Measurements from ENCODE around the gene MOGAT2. TPM values are rescaled to one million over a fixed set of nuclear protein-coding genes. Genes with fewer than 3 reads are reported as not detected.
"Not testable (repeated sequence)": the region's sequence is repeated elsewhere in the genome, so short reads cannot be mapped to it uniquely, and the experiment has no call there.

Gene MOGAT2
- polyA plus RNA-seq, 3 donors, result 1.0 to 1.5 (median 1.0) TPM

DNA sequence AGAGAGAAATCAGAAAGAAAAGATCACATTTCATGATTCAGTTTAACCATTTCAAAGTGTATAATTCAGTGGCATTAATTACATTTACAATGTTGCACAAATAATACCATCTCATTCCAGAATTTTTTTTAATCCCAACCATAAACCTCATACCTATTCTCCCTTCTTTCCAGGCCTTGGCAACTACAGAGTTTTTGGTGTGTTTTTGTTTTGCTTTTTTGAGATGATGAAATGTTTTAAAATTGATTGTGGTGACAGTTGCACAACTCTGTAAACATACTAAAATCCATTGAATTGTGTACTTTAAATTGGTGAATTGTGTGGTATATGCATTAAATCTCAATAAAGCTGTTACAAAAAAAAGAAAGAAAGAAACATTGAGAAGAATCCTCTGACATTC is 37.3 kb downstream of the MOGAT2 start:
- DNase-seq, result not testable (repeated sequence)

DNA sequence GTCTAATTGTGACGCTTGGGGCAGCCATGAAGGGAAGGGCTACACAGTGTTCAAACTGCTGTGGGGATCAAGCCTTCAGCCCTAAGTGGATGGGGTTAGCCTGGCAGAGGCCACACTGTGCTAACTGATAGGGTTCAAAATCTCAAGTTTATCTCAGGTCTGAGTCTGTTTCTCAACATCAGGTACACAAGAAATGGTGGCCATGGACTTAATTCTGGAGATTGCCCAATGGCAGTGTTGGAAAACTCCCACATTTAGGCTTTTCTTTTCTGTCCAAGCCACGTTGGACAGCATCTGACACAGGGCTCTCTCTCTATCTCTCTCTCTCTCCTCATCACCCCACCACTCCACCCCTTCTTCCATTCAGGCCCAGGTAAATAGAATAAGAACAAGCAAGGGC is 40.0 kb downstream of the MOGAT2 start:
- no peak for DNase-seq

DNA sequence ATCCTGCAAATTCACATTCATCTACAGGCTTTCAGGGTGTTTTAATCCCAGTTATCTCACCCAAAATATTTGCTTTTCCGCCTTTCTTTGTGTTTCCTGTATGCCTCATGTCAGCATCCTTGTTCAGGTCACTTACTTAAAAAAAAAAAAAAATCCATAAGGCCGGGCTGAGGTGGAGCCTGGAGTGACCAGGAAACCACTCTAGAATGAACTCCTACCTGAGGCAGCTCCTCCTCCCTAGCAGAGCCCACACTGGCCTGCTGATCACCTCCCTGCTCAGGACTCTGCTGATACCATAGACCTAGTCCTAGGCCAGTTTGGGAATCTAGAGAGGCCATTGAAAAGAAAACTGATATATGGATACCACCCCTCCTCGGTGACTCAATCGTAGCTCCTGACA is 42.2 kb downstream of the MOGAT2 start:
- no peak for DNase-seq

DNA sequence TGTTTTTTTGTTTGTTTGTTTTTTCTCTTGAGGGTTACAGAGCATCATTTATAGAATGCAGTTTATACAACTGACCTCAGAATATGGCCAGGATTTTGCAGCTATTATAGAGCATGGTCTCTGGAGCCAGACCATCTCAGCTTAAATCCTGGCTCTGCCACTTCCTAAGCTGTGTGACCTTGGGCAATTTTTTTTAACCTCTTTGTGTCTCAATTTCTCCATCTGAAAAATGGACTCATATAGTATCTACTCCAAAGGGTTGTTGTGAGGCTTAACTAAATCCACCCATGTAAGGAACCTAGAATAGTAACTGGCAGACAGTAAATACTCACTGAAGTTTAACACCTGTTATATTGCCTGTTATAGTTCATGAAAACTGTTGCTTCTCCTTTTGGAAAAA is 42.6 kb downstream of the MOGAT2 start:
- no peak for DNase-seq

DNA sequence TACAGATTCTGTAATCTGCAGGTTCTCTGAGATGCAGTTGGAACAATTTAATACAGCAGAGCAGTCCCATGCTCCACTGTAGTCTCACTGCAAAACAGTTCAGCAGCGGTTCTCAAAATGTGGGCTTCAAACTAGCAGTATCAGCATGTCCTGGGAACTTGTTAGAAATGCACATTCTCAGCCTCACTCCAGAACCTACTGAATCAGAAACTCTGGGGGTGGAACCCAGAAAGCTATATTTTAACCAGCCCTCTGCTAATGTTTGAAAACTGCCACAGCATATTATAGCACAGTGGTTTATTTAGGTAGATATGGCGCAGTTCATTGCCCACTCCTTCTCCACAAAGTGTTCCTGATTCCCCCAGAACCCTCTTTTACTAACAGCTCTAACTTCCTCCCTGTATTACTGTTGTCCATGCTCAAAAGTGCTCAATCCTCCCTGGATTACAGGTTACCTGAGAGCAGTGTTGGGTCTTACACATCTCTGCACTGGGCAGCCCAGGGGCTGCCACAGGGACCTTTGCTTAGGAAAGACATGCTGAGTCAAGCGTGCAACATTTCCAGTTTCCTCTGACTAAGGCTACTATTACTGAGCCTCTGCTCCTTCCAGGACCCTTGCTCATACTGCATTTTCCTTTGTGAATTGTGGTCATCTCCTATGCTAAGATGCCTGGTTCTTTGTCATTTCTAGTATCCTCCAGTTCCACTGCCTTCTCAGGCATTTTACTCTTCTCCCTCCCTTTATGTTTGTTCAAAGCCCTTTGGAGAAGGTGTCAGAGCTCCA is 43.3 kb downstream of the MOGAT2 start:
- DNase-seq, result no peak

DNA sequence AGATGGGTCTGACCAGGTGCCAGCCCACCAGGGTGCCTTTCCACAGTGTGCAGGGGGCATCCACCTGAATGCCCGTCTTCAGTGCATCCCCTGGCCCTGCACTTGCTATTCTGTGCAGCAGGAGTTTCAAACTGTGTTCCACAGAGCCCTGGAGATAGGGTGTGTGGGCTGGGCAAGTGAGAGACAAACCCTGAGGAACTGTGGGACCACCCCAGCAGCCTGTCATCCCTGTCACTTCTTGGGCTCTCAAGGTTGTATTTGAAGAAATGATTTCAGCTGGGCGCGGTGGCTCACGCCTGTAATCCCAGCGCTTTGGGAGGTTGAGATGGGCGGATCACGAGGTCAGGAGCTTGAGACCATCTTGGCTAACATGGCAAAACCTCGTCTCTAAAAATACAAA is 44.5 kb downstream of the MOGAT2 start:
- no peak for DNase-seq

DNA sequence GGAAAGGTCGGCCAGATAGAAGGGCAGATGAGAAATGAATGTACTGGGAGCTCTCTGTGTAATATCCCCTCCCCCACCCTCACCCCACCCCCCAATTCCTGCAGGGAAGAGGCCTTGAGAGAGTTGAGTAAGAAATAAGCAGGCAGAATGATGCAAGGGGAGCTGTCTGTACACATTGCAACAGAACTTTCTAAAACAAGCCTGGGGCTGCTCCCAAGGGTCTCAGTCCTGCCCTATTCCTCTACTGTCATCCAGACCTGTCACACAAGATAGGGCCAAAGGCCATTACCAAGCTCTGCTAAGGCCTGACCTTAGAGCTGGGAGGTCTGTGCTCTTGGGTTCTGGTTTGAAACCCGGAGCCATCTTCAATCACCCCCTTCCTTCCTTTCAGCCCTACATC is 45.2 kb downstream of the MOGAT2 start:
- no peak for DNase-seq

DNA sequence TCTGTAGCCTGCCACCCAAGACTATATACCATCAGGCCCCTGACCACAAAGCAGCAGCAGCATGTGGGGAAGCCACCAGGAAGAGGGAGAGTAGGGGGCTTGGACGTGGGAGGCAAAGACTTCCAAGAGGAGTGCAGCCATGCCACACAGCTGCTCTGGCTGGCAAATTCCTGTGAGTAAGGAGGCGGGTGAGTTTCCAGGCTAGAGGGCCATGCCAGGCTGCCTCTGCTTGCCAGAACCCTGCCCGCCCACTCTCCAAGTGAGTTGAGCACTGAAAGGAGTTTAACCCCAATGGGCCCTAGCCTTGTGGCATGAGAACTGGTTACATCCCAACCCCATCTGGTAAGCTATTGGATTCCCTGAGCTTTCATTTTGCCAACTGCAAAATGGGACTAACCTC is 46.2 kb downstream of the MOGAT2 start:
- no peak for DNase-seq

DNA sequence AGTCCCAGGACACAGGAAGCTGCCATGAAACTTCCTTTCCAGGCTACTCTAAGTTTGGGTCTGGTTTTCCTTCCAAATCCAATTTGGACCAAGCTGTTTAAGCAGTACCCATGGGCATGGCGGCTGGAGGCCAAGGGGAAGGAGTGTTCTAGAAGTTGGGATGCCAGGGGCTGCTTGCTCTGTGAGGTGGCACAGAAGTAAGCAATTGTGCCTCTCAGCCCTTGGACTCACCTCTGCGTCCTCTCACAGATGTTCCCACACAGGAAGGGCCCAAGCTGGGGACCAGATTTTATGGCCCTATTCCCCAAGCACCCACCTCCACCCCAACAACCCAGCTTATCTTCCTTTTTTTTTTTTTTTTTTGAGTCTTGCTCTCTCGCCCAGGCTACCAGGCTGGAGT is 47.5 kb downstream of the MOGAT2 start:
- no peak for DNase-seq

DNA sequence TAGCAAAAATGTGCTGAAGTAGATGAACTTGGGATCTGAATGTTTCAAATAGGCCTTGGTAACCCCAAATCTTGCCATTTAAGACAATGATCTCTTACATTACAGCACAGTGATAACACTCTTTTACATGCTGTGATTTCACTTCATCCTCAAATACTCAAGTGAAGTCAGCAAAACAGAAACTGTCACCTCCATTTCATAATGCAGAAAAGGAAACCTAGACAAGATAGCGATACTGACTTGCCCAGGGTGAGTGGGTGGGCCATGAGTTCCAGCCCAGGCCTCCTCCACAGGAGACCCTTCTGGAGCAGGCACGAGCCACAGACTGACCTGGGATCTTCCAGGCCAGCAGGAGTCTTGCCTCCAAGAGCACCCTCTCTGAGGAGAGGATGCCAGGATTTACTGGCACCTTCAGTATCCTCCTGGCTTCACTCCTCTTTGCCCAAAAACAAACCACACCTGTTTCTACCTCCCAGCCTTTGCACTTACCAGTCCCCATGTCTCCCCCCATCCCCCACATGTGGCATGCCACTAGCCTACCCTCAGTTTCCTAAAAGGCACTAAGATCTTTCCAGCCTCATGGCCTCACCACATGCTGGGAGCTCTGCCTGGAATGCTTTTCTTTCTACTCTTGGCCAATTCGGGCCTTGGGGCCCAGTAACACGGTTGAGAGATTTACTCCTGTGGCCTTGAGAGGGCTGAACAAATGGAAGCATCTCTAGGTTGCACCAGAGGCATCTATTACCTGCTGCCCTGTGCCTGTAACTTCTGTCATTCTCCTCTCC is 49.0 kb downstream of the MOGAT2 start:
- DNase-seq, result no peak

DNA sequence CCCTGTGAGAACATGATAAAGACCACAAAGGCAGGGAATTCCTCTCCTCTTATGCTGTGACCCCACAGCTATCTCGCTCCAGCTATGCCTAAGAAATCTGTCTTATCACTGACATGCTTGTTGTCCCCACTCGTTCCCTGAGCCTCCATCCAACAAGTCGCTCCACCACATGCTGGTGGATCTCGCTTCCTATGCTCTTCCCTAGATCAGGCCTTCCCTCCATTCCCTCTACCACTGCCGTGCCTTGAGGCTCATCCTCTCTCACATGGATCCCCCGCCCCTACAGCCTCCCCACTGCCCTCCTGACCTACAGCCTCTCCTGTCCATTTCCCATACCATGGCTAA is 49.6 kb downstream of the MOGAT2 start:
- DNase-seq, result no peak

DNA sequence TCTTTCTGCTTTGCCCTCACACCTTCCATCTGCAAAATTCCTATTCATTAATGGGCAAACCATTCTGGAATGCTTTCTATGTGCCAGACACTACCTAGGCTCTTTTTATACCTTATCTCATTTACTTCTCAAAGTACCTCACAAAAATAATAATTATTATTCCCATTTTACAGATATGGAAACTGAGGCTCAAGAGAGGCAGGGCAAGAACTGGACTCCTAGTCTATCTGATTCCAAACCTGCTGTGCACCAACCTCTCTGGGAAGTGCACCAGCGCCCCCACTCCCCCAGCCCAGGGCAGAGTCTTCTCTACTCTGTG is 50.1 kb downstream of the MOGAT2 start:
- no peak for DNase-seq

DNA sequence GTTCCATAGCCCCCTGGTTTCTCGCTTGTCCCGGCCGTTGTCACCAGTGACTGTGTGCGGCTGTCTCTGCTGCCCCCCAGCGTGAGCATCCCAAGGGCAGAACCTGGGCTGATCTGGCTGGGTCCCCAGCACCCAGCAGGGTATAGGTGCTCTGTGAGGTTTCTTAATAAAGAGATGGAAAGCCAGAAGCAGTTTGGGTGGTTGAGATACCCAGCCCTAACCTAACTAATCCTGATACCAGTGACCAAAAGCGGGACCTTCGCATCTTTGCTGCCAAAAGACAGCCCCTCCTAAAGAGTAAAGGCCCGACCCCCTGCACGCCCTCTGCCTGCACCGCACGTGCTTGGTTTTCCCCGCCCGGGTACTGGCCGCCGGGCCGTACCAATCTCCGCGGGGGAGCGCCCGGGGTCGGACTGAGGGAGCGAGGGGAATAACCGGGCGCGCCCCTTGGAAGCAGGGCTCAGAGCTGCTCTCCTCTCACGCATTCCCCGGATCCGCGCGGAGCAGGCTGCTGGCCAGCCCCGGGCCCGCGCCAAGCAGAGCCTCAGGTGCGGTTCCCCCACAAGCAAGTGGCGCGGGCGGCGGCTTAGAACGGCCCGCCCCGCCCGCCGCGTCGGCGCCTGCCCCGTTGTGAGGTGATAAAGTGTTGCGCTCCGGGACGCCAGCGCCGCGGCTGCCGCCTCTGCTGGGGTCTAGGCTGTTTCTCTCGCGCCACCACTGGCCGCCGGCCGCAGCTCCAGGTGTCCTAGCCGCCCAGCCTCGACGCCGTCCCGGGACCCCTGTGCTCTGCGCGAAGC is 50.7 kb downstream of the MOGAT2 start, which contains the start of gene DGAT2:
Gene DGAT2 (plus strand): TSS at position 667 of the 797 bp plus-strand sequence. CDS start 214 bp downstream, outside the sequence.
- DNase-seq, result peak; percentile 83

DNA sequence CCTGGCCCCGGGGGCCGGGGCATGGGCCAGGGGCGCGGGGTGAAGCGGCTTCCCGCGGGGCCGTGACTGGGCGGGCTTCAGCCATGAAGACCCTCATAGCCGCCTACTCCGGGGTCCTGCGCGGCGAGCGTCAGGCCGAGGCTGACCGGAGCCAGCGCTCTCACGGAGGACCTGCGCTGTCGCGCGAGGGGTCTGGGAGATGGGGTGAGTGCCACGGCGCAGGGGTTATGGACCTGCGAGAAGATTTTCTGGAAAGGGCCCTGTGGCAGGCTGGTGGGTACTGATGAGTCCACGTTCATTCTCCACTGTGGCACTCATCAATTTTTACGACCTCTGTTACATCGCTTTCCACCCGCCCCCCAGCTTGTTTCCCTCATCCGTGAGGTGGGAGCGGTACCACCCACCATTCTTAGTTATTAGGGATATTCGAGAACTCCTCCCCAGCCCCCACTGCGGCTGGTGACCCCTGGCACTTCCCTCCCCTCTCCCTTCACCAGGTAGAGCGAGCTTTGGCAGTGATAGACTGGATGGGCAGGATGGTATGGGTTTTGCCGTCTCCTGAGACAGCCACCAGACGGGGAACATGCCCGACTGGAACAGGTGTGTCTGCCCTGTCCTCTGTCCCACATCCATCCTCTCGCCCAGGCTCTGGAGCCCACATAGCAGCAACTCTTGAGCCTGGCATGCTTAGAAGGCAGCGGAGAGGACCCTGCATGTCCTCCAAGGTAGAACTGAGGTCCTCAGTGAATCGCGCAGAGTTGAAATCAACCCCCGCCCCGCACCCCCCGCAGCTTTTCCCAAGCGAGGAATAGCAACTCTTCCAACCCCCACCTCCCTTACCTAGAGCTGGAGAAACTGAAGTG is 51.5 kb downstream of the MOGAT2 start:
- DNase-seq, result peak; percentile 4

DNA sequence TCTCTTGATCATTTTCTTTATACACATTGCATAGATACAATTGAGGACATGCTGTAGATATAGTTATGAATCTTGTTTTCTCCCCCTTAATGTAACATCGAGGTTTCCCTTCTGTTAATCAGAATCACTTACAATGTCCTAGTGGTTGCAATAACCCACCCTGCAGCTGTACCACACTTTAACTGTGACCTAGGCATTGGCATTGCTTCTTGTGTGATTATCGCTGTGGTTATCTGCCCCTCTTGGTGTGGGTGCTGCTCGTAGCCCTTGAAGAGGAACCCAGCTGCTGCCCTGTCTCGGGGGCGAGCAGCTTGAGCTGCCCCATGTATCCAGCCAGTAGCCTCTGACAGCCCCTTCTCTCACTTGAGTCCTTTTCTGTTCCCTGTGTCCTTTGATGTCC is 52.5 kb downstream of the MOGAT2 start:
- DNase-seq, result no peak

DNA sequence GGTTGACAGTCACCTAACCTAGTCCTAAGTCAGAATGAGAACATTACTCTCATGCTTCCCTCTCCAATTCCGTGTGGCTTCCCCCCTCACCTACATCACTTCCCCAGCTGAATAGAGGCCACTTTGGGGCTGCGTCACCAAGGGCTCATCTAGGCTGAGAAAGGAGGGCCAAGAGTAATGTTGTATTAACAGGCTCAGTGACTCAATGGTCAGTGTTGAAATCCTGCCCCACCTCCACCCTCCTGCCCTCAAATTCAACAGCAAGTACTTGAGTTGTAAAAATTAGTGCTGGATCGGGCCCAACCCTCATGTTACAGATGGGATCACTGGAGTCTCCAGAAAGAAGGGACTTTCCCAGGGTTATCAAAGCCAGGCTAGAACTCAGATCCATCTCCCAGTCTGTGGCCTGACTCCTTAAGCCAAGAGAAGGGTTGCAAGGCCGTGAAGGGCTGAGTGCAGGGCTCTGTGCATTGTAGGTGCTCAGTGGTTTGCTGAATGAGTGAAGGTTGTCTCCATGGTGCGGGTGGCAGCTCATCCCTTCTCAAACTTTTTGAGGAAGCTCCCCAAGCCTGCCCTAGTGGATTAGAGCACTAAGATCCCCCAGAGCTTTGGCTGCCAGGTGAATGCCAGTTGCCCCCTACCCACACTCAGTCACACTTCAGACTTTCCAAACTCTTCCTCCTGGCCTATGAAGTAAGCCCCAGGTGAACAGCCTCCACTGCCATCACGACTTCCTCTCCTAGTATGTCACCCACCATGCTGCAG is 54.2 kb downstream of the MOGAT2 start:
- no peak for DNase-seq

DNA sequence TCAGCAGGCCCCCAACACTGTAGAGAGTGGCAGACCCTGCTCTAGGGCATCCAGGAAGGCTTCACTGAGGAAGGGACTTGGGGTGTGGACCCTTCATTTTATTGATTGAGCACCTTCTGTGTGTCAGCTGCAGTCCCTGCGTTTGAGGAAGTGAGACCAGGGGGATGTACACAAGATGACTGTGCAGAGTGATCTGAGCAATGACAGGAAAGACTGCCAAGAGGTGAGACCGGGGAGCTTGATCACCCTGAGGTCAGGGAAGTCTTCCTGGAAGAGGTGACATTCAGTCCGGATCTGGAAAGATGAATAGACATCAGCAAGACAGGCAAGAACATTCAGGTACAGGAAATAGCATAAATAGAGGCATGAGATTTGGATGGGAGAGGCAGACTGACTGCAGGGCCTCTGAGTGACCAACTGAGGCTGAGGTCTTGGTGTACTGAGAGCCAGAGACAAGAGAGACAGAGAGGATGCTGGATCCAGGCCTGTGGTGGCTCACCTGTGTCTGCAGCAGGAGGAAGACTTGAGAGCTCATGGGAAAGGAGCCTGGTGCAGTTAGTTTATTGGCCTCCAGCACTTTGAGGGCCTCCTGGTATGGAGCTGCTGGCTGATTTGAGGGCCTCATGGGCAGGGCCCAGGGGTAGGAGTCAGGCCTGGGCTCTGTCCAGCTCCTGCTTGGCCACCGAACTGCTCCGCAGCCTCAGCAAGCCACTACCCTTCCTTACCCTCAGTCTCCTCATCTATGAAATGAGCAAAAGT is 56.1 kb downstream of the MOGAT2 start:
- DNase-seq, result no peak

DNA sequence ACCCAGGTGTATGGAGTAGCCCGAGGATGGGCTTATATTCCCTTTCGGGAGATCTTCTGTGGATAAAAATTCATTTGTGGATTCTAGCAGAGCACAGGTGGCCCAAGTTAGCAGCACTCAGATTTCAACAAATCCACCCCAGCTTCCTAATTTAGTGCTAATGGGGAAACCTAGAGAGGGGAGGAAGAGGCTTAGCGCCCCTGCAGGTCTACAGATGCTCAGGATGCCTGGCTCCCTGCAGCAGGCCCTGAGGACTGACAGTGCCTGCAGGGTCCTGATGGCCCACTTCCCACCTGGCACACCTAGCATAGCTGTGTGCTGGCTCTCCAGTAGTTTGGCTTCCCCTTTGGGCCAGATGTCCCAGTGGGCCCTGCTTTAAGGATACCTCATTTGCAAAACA is 57.4 kb downstream of the MOGAT2 start:
- DNase-seq, result no peak

DNA sequence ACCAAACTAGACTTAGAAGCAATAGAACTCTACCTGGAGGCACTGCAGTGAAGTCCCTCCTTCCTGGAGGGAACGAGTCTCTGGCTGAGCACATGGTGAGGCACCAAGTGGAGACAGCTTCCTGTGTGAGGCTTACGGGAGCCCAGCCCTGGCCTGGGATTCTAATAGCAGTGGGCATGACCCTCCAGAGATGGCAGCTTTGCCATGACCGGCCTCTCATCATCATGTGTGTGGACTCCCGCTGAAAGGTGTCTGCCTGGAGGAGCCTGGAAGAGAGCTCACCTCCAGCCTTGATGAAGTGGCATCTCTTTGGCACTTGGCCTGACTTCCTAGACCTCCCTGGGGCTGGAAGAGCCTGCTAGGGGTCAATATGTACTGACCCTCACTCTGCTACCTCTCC is 58.9 kb downstream of the MOGAT2 start:
- DNase-seq, result no peak

DNA sequence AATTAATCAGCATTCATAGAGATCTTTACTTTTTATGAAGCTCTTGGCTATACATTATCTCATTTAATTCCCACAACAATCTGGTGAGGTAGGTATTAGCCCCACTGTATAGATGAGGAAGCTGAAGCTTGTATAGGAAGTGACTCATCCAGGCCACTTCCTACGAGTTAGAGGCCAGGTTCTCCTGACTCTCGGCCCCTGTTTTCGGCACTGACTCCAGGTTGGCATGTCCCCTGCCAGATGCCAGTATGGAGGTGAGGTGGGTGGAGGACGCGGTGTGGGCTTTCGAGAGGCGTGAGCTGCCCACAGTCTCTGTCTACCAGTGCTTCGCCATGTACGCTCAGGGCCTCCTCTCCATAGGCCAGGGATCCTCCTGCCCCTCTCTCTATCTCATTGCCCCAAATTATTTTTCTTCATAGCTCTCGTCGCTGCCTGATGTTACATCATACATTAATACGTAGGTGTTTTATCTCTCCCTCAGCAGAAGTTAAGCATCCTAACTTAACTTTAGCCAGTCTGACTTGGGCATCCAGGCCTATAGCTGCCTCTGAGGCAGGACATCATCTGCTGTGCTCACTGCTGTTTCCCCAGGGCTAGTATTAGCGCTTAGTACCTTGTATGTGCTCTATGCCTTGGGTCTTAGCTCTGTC is 59.9 kb downstream of the MOGAT2 start:
- DNase-seq, result no peak

Data from renal pelvis (tissue), 4 donors.